AG10803 (cell line): ENCODE measurements around the gene POLE3.

ENCODE experiments used
- DNase-seq: peaks from one replicate; pipeline ENCODE4 v3.0.0; 2010; ENCODE audit warnings: low read depth
- H3K4me3 ChIP-seq: 2 replicates; pipeline ENCODE4 v1.5.1; 2011; ENCODE audit warnings: mild to moderate bottlenecking, low read length, control low read depth
- CTCF ChIP-seq: conservative IDR thresholded peaks from 2 replicates; pipeline ENCODE4 v1.5.1; 2011; ENCODE audit warnings: mild to moderate bottlenecking, low read length, control low read depth, inconsistent platforms

The POLE3 gene

GRCh38 chr9:113393281-113393680 is 17.2 kb downstream of the POLE3 start:
- no peak overlapping the region for H3K4me3 ChIP-seq
- DNase-seq = no peak
- no peak for TF ChIP-seq CTCF

GRCh38 chr9:113391917-113392316 is 18.6 kb downstream of the POLE3 start:
- H3K4me3 ChIP-seq = no peak overlapping the region
- no peak for DNase-seq
- TF ChIP-seq CTCF = no peak

- H3K4me3 ChIP-seq = no peak overlapping the region
- DNase-seq = no peak
- no peak for TF ChIP-seq CTCF
Measured at GRCh38 chr9:113390192-113390960, 20.1 kb downstream of the POLE3 start.

GRCh38 chr9:113389451-113389850 is 21.0 kb downstream of the POLE3 start:
- DNase-seq = no peak
- no peak for TF ChIP-seq CTCF
- H3K4me3 ChIP-seq = no peak overlapping the region

- no peak for TF ChIP-seq CTCF
- DNase-seq = no peak
- H3K4me3 ChIP-seq = no peak overlapping the region
Measured at GRCh38 chr9:113388833-113389232, 21.6 kb downstream of the POLE3 start.

- no peak for TF ChIP-seq CTCF
- no peak overlapping the region for H3K4me3 ChIP-seq
- DNase-seq = no peak
Measured at GRCh38 chr9:113387560-113388230, 22.8 kb downstream of the POLE3 start.
